ENCODE measurements around the gene LHX2. TPM values are rescaled to one million over a fixed set of nuclear protein-coding genes. Genes with fewer than 3 reads are reported as not detected.

LHX2 gene, protein sequence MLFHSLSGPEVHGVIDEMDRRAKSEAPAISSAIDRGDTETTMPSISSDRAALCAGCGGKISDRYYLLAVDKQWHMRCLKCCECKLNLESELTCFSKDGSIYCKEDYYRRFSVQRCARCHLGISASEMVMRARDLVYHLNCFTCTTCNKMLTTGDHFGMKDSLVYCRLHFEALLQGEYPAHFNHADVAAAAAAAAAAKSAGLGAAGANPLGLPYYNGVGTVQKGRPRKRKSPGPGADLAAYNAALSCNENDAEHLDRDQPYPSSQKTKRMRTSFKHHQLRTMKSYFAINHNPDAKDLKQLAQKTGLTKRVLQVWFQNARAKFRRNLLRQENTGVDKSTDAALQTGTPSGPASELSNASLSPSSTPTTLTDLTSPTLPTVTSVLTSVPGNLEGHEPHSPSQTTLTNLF
- total RNA-seq (2022; extraction: Qiagen RNA extraction; ENCODE audit: low read depth): 3.1 to 5.7 TPM (median 5.5 TPM) in 5 replicates

DNA sequence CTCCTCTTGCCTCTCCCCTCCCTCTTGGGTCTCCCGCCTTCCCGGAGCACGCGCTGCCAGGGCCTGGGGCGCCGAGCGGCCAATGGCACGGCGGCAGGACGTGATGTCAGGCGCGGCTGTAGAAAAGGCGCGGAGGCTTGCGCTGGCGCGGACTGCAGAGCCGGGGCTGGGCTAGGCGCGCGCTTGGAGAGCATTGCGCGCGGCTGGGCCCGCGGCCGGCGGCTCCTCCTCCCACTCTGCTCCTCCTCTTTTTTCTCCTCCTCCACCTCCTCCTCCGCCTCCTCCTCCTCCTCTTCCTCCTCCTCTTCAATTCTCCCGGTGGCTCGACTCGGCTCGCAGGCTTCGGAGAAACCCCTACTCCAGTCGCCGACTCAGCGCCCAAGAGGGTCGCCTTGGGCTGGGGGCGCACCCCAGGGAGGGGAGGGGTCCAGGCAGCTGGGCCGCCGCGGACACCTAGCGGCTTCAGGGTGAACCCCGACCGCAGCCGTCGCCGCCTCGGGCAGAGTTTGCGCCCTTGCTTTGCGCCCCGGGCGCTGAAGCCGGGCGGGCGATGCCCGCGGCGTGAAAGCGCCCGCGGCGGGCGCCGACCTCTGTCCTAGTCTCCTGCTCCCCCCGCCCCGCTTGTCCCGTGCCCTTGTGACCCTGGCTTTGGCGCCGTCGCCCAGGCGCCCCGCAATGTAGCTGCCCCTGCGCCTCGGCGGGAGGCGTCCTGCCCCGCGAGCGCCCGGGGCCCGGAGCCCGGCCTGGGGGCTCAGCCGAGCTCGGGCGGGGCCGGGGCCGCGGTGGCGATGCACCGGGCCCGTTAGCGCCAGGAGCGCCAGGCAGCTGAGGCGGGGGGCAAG is at the start of gene LHX2:
LHX2 (plus strand) TSS at position 309 of the 842 bp plus-strand sequence. CDS start 581 bp downstream, outside the sequence.

Other genes starting within 250 kb of the LHX2 start
- gene DENND1A, start 81.6 kb upstream of the LHX2 start, total RNA-seq (2022; extraction: Qiagen RNA extraction; ENCODE audit: low read depth): 9.5 to 11.2 TPM (median 10.7 TPM) in 5 replicates
- gene NEK6, start 246.2 kb downstream of the LHX2 start, total RNA-seq (2022; extraction: Qiagen RNA extraction; ENCODE audit: low read depth): 55.8 to 73.4 TPM (median 62.6 TPM) in 5 replicates